Lung (tissue), 12 donors: Measurements from ENCODE around the gene ALS2. TPM values are rescaled to one million over a fixed set of nuclear protein-coding genes. Genes with fewer than 3 reads are reported as not detected.

Experiments
- ATAC-seq: fragments of 200-7000 bp; cut with Tn5 transposase; one replicate; pipeline ENCODE4 v1.9.1; 2020; ENCODE audit warnings: moderate number of reproducible peaks; ENCODE audit not compliant: insufficient read depth, low FRiP score
- DNase-seq, 3 donors: peaks; one replicate each; pipeline ENCODE4 v3.0.0-alpha.2; 2013 to 2017
- H3K27ac ChIP-seq, 2 donors: one replicate each; pipeline ENCODE4 v1.5.1; 2013; ENCODE audit warnings: mild to moderate bottlenecking in 2 of 2, moderate library complexity in 2 of 2, control low read depth in 1 of 2, inconsistent platforms in 1 of 2, low read depth in 1 of 2, low read length in 1 of 2
- H3K27me3 ChIP-seq, 3 donors: one replicate each; pipeline ENCODE4 v1.5.1; 2013; ENCODE audit warnings: low read length in 2 of 3; ENCODE audit not compliant: control insufficient read depth in 3 of 3, insufficient read depth in 3 of 3
- H3K36me3 ChIP-seq, 4 donors: one replicate each; pipeline ENCODE4 v1.5.1; 2013; ENCODE audit warnings: low read length in 4 of 4, mild to moderate bottlenecking in 1 of 4, moderate library complexity in 1 of 4; ENCODE audit not compliant: control insufficient read depth in 4 of 4, insufficient read depth in 4 of 4
- H3K4me1 ChIP-seq, 5 donors: one replicate each; pipeline ENCODE4 v1.5.1; 2013; ENCODE audit warnings: low read length in 5 of 5, mild to moderate bottlenecking in 2 of 5, moderate library complexity in 1 of 5; ENCODE audit not compliant: control insufficient read depth in 5 of 5, insufficient read depth in 5 of 5
- H3K4me3 ChIP-seq: one replicate; pipeline ENCODE4 v1.5.1; 2013; ENCODE audit warnings: mild to moderate bottlenecking, control low read depth, moderate library complexity
- H3K9ac ChIP-seq, 2 donors: one replicate each; pipeline ENCODE4 v1.5.1; 2013; ENCODE audit warnings: low read length in 2 of 2, control low read depth in 1 of 2; ENCODE audit not compliant: insufficient read depth in 1 of 2
- H3K9me3 ChIP-seq, 4 donors: one replicate each; pipeline ENCODE4 v1.5.1; 2013; ENCODE audit warnings: low read length in 3 of 4, mild to moderate bottlenecking in 1 of 4, moderate library complexity in 1 of 4; ENCODE audit not compliant: control insufficient read depth in 4 of 4, insufficient read depth in 3 of 4
- WGBS, 2 donors: extraction: QIAGEN DNeasy Blood & Tissue Kit; methylation state at CpG; one replicate each; pipeline ENCODE4 v1.1.7; 2013; 5-methylcytosine and 5-hydroxymethylcytosine counted together
- polyA plus RNA-seq, 2 donors: library from polyadenylated mRNA; stranded (reverse); fragments of 200-250 nt; gene quantifications; one replicate each; pipeline ENCODE4 v1.2.1, GENCODE V29; 2013
- total RNA-seq, 2 donors: library from RNA; depleted of rRNA in 1 of 2; stranded (reverse); fragments of >200 nt in 1 of 2; gene quantifications; one replicate each; pipeline ENCODE4 v1.2.1, GENCODE V29; 2014 to 2021
- TF ChIP-seq, protein P1 (sequence below): IDR thresholded peaks from 2 replicates; pipeline ENCODE4 v1.5.1; 2012; ENCODE audit warnings: mild to moderate bottlenecking; ENCODE audit errors: control extremely low read depth, extremely low read depth
- donor health status: control.
- donor health status: control.
- donor health status: Bipolar disorder and iron deficiency.
- donor health status: healthy.
- donor health status: DM: yes; HTN: yes; CAD: no.

Gene ALS2
- total and polyA plus RNA-seq, 4 donors, result 6.1 to 34.6 (median 15.3) TPM

DNA sequence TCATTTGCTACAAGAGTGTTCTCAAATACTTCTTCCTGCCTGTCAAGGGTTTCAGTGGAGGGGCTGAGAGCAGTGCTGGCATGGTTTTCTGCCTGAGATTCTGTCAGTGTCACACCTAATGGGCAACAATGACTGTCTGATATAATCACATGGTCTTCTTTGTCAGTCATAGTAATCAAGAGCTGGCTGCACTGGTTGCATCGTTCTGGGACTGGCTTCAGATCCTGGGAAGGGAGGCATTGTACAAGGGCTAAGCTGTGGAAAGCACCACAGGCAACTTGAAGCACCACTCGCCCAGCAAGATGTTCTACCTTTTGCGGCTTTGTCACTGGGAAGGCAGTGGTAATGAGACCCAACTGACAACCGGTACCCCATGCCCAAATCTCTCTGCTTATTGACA, 19.6 kb downstream of the ALS2 start:
- H3K36me3 ChIP-seq, result peaks cover 16 to 30% (median 19%) of the 10 kb centered on the region in 4 donors
- ATAC-seq (no peak), DNase-seq (no peak)
- H3K27me3 ChIP-seq, result no peaks in the 10 kb centered on the region
- no peak overlapping the region for H3K27ac ChIP-seq
- H3K9ac ChIP-seq, result no peak overlapping the region
- WGBS, 2 donors, result 93 to 94% methylated on average over 4 of the region's 4 CpGs
- H3K9me3 ChIP-seq, result no peaks in the 10 kb centered on the region
- TF ChIP-seq, protein P1, sequence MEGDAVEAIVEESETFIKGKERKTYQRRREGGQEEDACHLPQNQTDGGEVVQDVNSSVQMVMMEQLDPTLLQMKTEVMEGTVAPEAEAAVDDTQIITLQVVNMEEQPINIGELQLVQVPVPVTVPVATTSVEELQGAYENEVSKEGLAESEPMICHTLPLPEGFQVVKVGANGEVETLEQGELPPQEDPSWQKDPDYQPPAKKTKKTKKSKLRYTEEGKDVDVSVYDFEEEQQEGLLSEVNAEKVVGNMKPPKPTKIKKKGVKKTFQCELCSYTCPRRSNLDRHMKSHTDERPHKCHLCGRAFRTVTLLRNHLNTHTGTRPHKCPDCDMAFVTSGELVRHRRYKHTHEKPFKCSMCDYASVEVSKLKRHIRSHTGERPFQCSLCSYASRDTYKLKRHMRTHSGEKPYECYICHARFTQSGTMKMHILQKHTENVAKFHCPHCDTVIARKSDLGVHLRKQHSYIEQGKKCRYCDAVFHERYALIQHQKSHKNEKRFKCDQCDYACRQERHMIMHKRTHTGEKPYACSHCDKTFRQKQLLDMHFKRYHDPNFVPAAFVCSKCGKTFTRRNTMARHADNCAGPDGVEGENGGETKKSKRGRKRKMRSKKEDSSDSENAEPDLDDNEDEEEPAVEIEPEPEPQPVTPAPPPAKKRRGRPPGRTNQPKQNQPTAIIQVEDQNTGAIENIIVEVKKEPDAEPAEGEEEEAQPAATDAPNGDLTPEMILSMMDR, result no peak
- H3K4me3 ChIP-seq, result no peak overlapping the region
- no peaks in the 10 kb centered on the region for H3K4me1 ChIP-seq

DNA sequence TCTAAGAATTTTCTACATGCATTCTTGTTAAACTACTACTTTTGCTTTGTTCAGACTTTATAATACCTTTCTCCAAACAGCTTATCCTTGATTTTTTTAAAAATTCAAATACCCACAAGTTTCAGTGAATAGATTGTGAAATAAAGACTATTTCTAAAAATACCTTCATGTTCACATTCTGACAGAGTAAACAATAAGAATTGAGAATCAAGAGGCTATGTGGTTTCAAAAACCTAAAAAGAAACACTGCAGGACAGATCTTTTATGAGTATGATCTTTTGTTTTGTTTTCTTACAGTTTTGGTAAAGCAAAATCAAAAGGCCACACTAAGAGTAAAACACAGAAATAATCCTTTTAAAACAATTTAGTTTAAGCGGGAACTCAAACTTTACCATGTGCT, 21.2 kb downstream of the ALS2 start:
- Histone ChIP-seq H3K27me3 (no peaks in the 10 kb centered on the region), H3K36me3 (peaks cover 13 to 21% (median 15%) of the 10 kb centered on the region in 4 donors), H3K4me1 (no peaks in the 10 kb centered on the region), H3K4me3 (no peak overlapping the region), H3K9me3 (no peaks in the 10 kb centered on the region), H3K27ac (no peak overlapping the region), H3K9ac (no peak overlapping the region)
- ATAC-seq, result no peak
- WGBS, 2 donors, result 94 to 97% methylated on average over 1 of the region's 1 CpG
- TF ChIP-seq, protein P1, result no peak
- DNase-seq, result no peak

DNA sequence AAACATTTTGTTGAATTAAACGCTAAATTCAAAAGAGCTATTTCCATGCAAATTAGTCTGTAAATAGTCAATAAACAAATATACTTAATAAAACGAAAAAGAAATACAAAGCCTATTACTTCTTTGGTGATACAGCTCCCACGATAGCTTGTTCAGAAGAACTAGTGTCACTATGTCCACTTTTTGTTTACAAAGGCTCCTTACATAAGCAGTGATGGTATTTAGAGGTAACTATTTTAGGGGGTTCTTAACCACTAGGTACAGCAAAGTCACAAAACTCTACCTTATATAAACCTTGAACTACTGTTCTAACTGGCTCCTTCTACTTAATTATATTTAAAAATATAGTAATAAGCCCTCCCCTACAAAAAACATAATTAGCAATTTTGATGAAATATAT, 21.9 kb downstream of the ALS2 start:
- Histone ChIP-seq H3K27me3 (no peaks in the 10 kb centered on the region), H3K9me3 (no peaks in the 10 kb centered on the region), H3K36me3 (peaks cover 14 to 20% (median 15%) of the 10 kb centered on the region in 4 donors), H3K4me1 (no peaks in the 10 kb centered on the region), H3K4me3 (no peak overlapping the region), H3K9ac (no peak overlapping the region), H3K27ac (no peak overlapping the region)
- ATAC-seq (no peak), DNase-seq (no peak)
- WGBS, 2 donors, result 80 to 94% methylated on average over 3 of the region's 3 CpGs
- TF ChIP-seq, protein P1, result no peak

DNA sequence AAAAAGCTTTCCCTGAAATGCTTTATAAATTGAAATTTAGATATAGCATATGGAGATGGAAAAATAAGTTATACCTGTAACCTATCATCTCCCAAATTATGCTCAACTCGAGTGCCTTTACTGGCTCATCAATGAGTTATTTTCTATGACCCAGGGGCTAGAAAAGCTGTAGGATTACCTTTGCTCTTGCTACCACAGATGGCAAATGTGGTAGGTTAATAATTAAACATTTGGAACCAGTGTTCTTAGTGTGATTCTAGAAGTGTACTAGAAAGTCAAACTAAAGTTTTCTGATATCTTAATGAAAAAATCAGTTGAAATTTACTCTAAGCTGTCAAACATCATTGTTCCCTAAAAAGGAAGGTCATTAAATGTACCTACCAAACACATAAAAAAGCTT, 22.5 kb downstream of the ALS2 start:
- 0 to 49% methylated on average over 1 of the region's 1 CpG for WGBS, 2 donors
- no peaks in the 10 kb centered on the region for H3K4me1 ChIP-seq
- no peak overlapping the region for H3K9ac ChIP-seq
- TF ChIP-seq, protein P1, result no peak
- peaks cover 14 to 17% (median 15%) of the 10 kb centered on the region in 4 donors for H3K36me3 ChIP-seq
- no peak overlapping the region for H3K4me3 ChIP-seq
- H3K27ac ChIP-seq, result no peak overlapping the region
- H3K9me3 ChIP-seq, result no peaks in the 10 kb centered on the region
- no peaks in the 10 kb centered on the region for H3K27me3 ChIP-seq
- ATAC-seq (no peak), DNase-seq (peak in 1 of 3 donors; percentile 25)
